Right atrium auricular region (tissue), 2 donors: ENCODE results near the gene SULF2. TPM values are rescaled to one million over a fixed set of nuclear protein-coding genes. Genes with fewer than 3 reads are reported as not detected.

ENCODE experiments used
- DNase-seq: peaks from one replicate; pipeline ENCODE4 v3.0.0-alpha.2; 2019; ENCODE audit warnings: low spot score
- H3K27ac ChIP-seq, 2 donors: fragments of 200-600 bp; sonication (generic); 1 replicate in 1 of 2; 2 replicates in 1 of 2; pipeline ENCODE4 v1.5.1; 2016 to 2019
- H3K27me3 ChIP-seq, 2 donors: fragments of 200-600 bp; sonication (generic); one replicate each; pipeline versions ENCODE4 v1.5.1 to v1.6.0; 2017 to 2019
- H3K36me3 ChIP-seq: fragments of 200-600 bp; sonication (generic); one replicate; pipeline ENCODE4 v1.5.1; 2016
- H3K4me1 ChIP-seq, 2 donors: fragments of 200-600 bp; sonication (generic); one replicate each; pipeline versions ENCODE4 v1.5.1 to v1.6.0; 2017 to 2019
- H3K4me3 ChIP-seq, 2 donors: fragments of 200-600 bp; sonication (generic); 1 replicate in 1 of 2; 2 replicates in 1 of 2; pipeline ENCODE4 v1.5.1; 2017 to 2019; ENCODE audit warnings: mild to moderate bottlenecking in 1 of 2, moderate library complexity in 1 of 2
- H3K9me3 ChIP-seq, 2 donors: fragments of 200-600 bp; sonication (generic); one replicate each; pipeline ENCODE4 v1.5.1; 2019
- total RNA-seq, 2 donors: library from RNA; depleted of rRNA; stranded (reverse); fragments of >200 nt; gene quantifications; one replicate each; pipeline ENCODE4 v1.1.0, GENCODE V29; 2016
- TF ChIP-seq, protein P1 (sequence below), 2 donors: fragments of 200-600 bp; sonication (generic); IDR thresholded peaks; one replicate each; pipeline ENCODE4 v1.5.1; 2019; ENCODE audit warnings: antibody characterized with exemption in 2 of 2

The SULF2 gene
- total RNA-seq, 2 donors from 2014 or later, result 33.7 to 57.8 TPM

DNA sequence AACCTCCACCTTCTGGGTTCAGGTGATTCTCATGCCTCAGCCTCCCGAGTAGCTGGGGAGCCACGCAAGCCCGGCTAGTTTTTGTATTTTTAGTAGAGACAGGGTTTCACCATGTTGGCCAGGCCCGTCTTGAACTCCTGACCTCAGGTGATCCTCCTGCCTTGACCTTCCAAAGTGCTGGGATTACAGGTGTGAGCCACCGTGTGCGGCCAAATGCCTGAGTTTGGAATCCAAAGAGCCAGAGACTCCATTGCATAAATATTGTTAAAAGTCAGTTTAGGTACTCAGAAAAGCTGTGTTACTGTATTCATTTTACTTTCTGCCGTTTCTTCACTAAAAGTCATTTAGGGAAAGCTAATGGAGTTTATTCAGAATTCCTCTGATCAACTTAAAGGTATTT is 137.3 kb downstream of the SULF2 start:
- no peaks in the 10 kb centered on the region for H3K4me1 ChIP-seq
- no peak overlapping the region for H3K4me3 ChIP-seq
- DNase-seq, result no peak
- peaks cover 85% of the 10 kb centered on the region for H3K36me3 ChIP-seq
- TF ChIP-seq, protein P1, sequence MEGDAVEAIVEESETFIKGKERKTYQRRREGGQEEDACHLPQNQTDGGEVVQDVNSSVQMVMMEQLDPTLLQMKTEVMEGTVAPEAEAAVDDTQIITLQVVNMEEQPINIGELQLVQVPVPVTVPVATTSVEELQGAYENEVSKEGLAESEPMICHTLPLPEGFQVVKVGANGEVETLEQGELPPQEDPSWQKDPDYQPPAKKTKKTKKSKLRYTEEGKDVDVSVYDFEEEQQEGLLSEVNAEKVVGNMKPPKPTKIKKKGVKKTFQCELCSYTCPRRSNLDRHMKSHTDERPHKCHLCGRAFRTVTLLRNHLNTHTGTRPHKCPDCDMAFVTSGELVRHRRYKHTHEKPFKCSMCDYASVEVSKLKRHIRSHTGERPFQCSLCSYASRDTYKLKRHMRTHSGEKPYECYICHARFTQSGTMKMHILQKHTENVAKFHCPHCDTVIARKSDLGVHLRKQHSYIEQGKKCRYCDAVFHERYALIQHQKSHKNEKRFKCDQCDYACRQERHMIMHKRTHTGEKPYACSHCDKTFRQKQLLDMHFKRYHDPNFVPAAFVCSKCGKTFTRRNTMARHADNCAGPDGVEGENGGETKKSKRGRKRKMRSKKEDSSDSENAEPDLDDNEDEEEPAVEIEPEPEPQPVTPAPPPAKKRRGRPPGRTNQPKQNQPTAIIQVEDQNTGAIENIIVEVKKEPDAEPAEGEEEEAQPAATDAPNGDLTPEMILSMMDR (IDR thresholded peaks at IDR 0.05), result no peak
- H3K27me3 ChIP-seq, result no peaks in the 10 kb centered on the region
- no peaks in the 10 kb centered on the region for H3K9me3 ChIP-seq
- no peak overlapping the region for H3K27ac ChIP-seq

DNA sequence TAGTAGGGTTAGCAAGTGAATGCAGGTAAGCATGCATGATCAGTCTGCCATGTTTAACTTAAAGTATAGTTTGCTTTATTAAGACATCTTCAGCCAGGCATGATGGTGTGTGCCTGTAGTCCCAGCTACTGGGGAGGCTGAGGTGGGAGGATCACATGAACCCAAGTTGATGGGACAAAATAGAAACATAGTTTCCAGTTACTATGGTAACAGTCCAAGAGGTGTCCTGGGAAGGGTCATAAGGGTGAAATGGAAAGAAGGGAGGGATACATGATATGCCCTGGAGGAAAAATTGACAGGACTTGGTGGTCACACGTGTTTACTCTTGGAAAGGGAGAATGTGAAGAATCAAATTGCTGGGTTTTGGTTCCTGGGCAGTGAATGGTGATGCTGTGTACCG is 139.6 kb downstream of the SULF2 start:
- TF ChIP-seq, protein P1 (IDR thresholded peaks at IDR 0.05), result no peak
- Histone ChIP-seq H3K4me1 (no peaks in the 10 kb centered on the region), H3K36me3 (peaks cover 72% of the 10 kb centered on the region), H3K4me3 (no peak overlapping the region), H3K27me3 (no peaks in the 10 kb centered on the region), H3K9me3 (no peaks in the 10 kb centered on the region), H3K27ac (no peak overlapping the region)
- DNase-seq, result no peak

DNA sequence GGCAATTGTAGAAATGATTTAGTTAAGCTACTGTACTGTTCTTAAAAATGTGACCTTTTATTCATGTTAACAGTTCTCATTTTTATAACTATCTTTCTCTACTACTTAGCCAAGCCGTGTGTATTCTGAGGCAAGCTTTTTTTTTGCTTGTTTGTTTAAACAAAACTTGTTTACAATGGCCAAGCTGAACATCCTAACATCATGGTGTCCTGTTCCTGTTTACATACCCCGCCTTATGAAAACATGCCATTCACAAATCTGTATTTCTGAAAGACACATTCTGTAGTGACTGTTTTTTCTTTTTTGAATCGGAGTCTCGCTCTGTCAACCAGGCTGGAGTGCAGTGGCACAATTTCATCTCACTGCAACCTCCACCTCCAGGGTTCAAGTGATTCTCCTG is 142.7 kb downstream of the SULF2 start:
- no peaks in the 10 kb centered on the region for H3K9me3 ChIP-seq
- TF ChIP-seq, protein P1 (IDR thresholded peaks at IDR 0.05), result no peak
- no peak for DNase-seq
- H3K27me3 ChIP-seq, result no peaks in the 10 kb centered on the region
- no peaks in the 10 kb centered on the region for H3K4me1 ChIP-seq
- H3K27ac ChIP-seq, result no peak overlapping the region
- no peak overlapping the region for H3K4me3 ChIP-seq
- H3K36me3 ChIP-seq, result peaks cover 70% of the 10 kb centered on the region

DNA sequence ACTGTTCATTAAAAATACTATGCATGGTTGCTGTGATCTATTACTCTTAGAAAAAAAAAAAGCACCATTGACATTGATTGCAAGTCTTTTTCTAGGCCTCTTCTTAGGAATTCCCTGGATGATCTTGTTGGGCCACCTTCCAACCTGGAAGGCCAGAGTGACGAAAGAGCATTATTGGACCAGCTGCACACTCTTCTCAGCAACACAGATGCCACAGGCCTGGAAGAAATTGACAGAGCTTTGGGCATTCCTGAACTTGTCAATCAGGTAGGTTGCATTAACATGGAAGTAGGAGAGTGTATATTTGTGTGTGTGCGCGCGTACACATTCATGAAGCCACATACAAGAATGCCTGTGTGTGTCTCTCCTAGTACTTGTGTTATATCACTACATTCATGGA is 143.2 kb downstream of the SULF2 start:
- H3K4me1 ChIP-seq, result no peaks in the 10 kb centered on the region
- no peaks in the 10 kb centered on the region for H3K27me3 ChIP-seq
- H3K4me3 ChIP-seq, result no peak overlapping the region
- H3K36me3 ChIP-seq, result peaks cover 68% of the 10 kb centered on the region
- H3K27ac ChIP-seq, result no peak overlapping the region
- H3K9me3 ChIP-seq, result no peaks in the 10 kb centered on the region
- no peak for DNase-seq
- TF ChIP-seq, protein P1 (IDR thresholded peaks at IDR 0.05), result no peak

DNA sequence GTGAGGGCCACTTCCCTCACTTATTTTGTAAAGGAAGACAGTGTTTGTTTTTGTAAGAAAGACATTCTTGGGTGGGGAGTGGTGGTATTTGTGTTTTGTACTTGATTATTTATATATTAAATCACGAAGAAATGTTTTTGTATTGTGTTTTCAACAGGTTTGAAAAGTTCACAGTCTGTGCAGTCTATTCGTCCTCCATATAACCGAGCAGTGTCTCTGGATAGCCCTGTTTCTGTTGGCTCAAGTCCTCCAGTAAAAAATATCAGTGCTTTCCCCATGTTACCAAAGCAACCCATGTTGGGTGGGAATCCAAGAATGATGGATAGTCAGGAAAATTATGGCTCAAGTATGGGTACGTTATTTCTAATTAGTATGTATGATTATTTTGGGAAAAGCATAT is 146.4 kb downstream of the SULF2 start:
- Histone ChIP-seq H3K4me3 (no peak overlapping the region), H3K36me3 (peaks cover 74% of the 10 kb centered on the region), H3K4me1 (no peaks in the 10 kb centered on the region), H3K9me3 (no peaks in the 10 kb centered on the region), H3K27me3 (no peaks in the 10 kb centered on the region), H3K27ac (no peak overlapping the region)
- TF ChIP-seq, protein P1 (IDR thresholded peaks at IDR 0.05), result no peak
- DNase-seq, result no peak

DNA sequence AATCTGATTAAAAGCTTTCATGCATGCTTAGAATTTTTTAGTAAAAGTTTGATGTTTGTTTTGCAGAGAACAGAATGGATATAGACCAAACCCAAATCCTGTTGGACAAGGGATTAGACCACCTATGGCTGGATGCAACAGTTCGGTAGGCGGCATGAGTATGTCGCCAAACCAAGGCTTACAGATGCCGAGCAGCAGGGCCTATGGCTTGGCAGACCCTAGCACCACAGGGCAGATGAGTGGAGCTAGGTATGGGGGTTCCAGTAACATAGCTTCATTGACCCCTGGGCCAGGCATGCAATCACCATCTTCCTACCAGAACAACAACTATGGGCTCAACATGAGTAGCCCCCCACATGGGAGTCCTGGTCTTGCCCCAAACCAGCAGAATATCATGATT is 150.0 kb downstream of the SULF2 start:
- no peaks in the 10 kb centered on the region for H3K27me3 ChIP-seq
- DNase-seq, result no peak
- TF ChIP-seq, protein P1 (IDR thresholded peaks at IDR 0.05), result no peak
- H3K36me3 ChIP-seq, result peaks cover 64% of the 10 kb centered on the region
- H3K9me3 ChIP-seq, result no peaks in the 10 kb centered on the region
- no peaks in the 10 kb centered on the region for H3K4me1 ChIP-seq
- no peak overlapping the region for H3K27ac ChIP-seq
- H3K4me3 ChIP-seq, result no peak overlapping the region
